ENCODE measurements around the gene DNMBP. TPM values are rescaled to one million over a fixed set of nuclear protein-coding genes. Genes with fewer than 3 reads are reported as not detected.
A peak's percentile ranks its signal among the peaks of the same experiment; 100 is the strongest.

The DNMBP gene
- total and polyA plus RNA-seq, 5 experiments from 2014 or later = 0.59 to 6.5 (median 1.6) TPM

DNA sequence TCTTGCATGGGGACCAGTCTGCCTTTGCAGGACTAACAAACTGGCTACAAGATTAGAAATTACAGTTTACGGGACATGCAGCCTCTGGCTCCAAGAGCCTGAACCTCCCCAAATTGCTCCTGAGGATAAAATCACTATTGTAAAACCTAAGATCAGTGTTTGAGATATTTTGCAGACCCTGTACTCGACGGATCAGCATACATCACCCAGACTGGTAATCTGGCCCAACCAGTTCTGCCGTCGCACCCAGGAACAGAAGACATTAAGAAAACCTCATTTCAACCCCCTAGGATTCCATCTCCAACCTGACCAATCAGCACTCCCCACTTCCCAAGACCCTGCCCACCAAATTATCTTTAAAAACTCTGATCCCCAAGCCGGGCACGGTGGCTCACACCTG lies 27.1 kb upstream of the DNMBP start:
- H3K9me3 Mint-ChIP-seq = peaks cover 0 to 2% (median 0%) of the 10 kb centered on the region in 9 donors
- peaks cover 0 to 12% (median 4%) of the 10 kb centered on the region in 5 donors for H3K27me3 Mint-ChIP-seq
- no peak overlapping the region for H3K27ac Mint-ChIP-seq
- H3K36me3 Mint-ChIP-seq = no peaks in the 10 kb centered on the region
- ATAC-seq (no peak), DNase-seq (no peak)
- no peaks in the 10 kb centered on the region for H3K4me1 Mint-ChIP-seq
- H3K4me3 Mint-ChIP-seq = no peak overlapping the region
- POLR2A ChIA-PET = no interaction called here

- DNase-seq (no peak), ATAC-seq (no peak)
- H3K4me1 Mint-ChIP-seq = no peaks in the 10 kb centered on the region
- H3K27me3 Mint-ChIP-seq = peaks cover 0 to 7% (median 3%) of the 10 kb centered on the region in 5 donors
- no peaks in the 10 kb centered on the region for H3K36me3 Mint-ChIP-seq
- H3K27ac Mint-ChIP-seq = no peak overlapping the region
- POLR2A ChIA-PET = interaction anchor here (0.6 kb wide), 1 partner anchor 20 kb away, joined by 3 read pairs; no protein-coding TSS in a partner anchor
- no peak overlapping the region for H3K4me3 Mint-ChIP-seq
- peaks cover 0 to 2% (median 0%) of the 10 kb centered on the region in 9 donors for H3K9me3 Mint-ChIP-seq
Measured at GRCh38 chr10:100033766-100034418, 24.1 kb upstream of the DNMBP start.

DNA sequence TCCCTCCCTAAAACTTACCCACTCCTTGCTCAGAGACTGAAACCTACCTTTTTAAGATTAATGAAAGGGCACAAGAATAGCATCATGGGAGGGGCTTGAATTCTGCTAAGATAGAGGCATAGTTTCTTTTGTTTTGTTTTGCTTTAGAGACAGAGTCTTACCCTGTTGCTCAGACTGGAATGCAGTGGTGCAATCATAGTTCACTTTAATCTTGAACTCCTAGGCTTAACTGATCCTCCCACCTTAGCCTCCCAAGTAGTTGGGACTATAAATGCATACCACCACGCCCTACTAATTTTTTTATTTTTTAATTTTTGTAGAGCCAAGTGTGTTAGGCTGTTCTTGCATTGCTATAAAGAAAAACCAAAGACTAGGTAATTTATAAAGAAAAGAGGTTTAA lies 17.7 kb upstream of the DNMBP start:
- Mint-ChIP-seq H3K27me3 (peaks cover 0 to 5% (median 0%) of the 10 kb centered on the region in 5 donors), H3K9me3 (peaks cover 0 to 16% (median 9%) of the 10 kb centered on the region in 9 donors), H3K36me3 (peaks cover 0 to 6% (median 0%) of the 10 kb centered on the region in 3 donors), H3K27ac (no peak overlapping the region), H3K4me3 (no peak overlapping the region), H3K4me1 (no peaks in the 10 kb centered on the region)
- no peak for DNase-seq
- POLR2A ChIA-PET = no interaction called here
- ATAC-seq = no peak

DNA sequence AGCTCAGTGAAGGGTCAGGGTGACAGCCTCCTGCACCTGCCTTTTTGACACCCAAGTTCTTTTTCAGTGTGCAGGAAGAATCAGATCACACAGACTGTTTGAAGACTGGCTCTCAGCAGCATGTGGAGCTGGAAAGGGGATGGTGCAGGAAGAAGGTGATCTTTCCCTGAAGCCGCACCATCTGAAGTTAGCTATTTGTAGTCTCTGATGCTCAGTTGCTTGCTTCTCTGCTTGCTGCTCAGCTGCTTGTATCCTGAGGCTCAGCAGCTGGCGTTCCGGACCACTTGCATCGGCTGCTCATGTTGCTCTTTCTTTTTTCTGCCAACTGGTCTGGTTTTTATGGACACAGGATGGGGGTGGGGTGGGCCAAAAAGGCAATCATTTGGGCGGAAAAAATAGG lies 15.8 kb upstream of the DNMBP start:
- peaks cover 0 to 16% (median 9%) of the 10 kb centered on the region in 9 donors for H3K9me3 Mint-ChIP-seq
- H3K4me1 Mint-ChIP-seq = peaks cover 0 to 5% (median under 1%) of the 10 kb centered on the region in 4 donors
- H3K27ac Mint-ChIP-seq = peak overlapping the region in 1 of 10 donors; percentile 57
- peaks cover 0 to 6% (median 0%) of the 10 kb centered on the region in 3 donors for H3K36me3 Mint-ChIP-seq
- POLR2A ChIA-PET = no interaction called here
- peaks cover 0 to 5% (median 0%) of the 10 kb centered on the region in 5 donors for H3K27me3 Mint-ChIP-seq
- H3K4me3 Mint-ChIP-seq = no peak overlapping the region
- ATAC-seq (no peak), DNase-seq (no peak)

GRCh38 chr10:100024748-100025147 lies 15.0 kb upstream of the DNMBP start:
- POLR2A ChIA-PET = no interaction called here
- H3K36me3 Mint-ChIP-seq = peaks cover 0 to 6% (median 0%) of the 10 kb centered on the region in 3 donors
- peaks cover 0 to 4% (median 0%) of the 10 kb centered on the region in 5 donors for H3K27me3 Mint-ChIP-seq
- peaks cover 0 to 16% (median 9%) of the 10 kb centered on the region in 9 donors for H3K9me3 Mint-ChIP-seq
- DNase-seq (no peak), ATAC-seq (no peak)
- peaks cover 2 to 9% (median 7%) of the 10 kb centered on the region in 4 donors for H3K4me1 Mint-ChIP-seq
- H3K27ac Mint-ChIP-seq = peak overlapping the region in 1 of 10 donors; percentile 48
- no peak overlapping the region for H3K4me3 Mint-ChIP-seq

DNA sequence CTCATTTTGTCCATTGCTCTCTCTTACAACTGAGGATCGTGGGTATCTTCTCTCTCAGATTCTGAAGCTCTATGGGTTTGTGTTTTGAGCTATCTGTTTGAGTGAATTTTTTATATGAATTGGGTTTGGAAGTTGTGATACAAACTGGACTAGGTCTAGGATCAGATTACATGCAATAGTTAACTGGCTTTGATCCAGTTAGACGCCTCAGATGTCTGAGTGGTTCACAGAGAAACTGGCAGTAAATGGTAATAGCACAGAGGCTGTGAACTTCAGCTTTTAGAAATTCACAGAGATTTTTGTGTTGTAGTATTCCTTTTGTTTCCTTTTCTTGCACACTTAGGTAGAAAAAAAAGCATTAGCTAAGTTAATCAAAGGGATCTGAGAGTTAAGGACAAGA lies 12.7 kb upstream of the DNMBP start:
- no peak for ATAC-seq
- no peaks in the 10 kb centered on the region for H3K36me3 Mint-ChIP-seq
- H3K27me3 Mint-ChIP-seq = peaks cover 0 to 3% (median 1%) of the 10 kb centered on the region in 5 donors
- H3K4me3 Mint-ChIP-seq = no peak overlapping the region
- POLR2A ChIA-PET = no interaction called here
- no peak for DNase-seq
- H3K4me1 Mint-ChIP-seq = peaks cover 2 to 9% (median 7%) of the 10 kb centered on the region in 4 donors
- H3K9me3 Mint-ChIP-seq = peaks cover 0 to 8% (median 2%) of the 10 kb centered on the region in 9 donors
- no peak overlapping the region for H3K27ac Mint-ChIP-seq

DNA sequence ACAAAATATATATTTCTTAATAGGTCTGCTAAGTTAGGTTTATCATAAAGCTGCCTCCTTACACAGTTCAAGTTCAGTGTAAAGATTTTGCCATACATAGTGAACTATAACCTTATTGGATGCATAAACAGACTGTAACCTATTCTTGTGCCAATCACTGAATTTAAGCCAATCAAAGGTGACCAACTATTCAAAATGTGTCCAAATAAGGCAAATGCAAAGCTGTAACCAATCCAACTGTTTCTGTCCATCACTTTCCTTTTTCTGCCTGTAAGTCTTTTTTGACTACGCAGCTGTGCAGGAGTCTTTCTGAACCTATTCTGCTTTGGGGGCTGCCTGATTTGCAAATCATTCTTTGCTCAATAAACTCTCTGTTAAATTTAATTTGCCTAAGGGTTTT lies 11.6 kb upstream of the DNMBP start:
- Mint-ChIP-seq H3K9me3 (peaks cover 0 to 3% (median 0%) of the 10 kb centered on the region in 9 donors), H3K27me3 (peaks cover 0 to 3% (median 1%) of the 10 kb centered on the region in 5 donors), H3K36me3 (no peaks in the 10 kb centered on the region), H3K4me3 (no peak overlapping the region), H3K27ac (no peak overlapping the region), H3K4me1 (peaks cover 2 to 9% (median 7%) of the 10 kb centered on the region in 4 donors)
- ATAC-seq (no peak), DNase-seq (no peak)
- POLR2A ChIA-PET = interaction anchor here (0.7 kb wide), 1 partner anchor 569 kb away, joined by 3 read pairs; no protein-coding TSS in a partner anchor

GRCh38 chr10:100020886-100021253 lies 11.1 kb upstream of the DNMBP start:
- POLR2A ChIA-PET = no interaction called here
- H3K36me3 Mint-ChIP-seq = no peaks in the 10 kb centered on the region
- peak overlapping the region in 1 of 10 donors; percentile 26 for H3K27ac Mint-ChIP-seq
- H3K4me1 Mint-ChIP-seq = peaks cover 2 to 9% (median 7%) of the 10 kb centered on the region in 4 donors
- ATAC-seq (peak in 1 of 2 donors; percentile 20), DNase-seq (no peak)
- H3K27me3 Mint-ChIP-seq = peaks cover 0 to 3% (median 1%) of the 10 kb centered on the region in 5 donors
- no peak overlapping the region for H3K4me3 Mint-ChIP-seq
- H3K9me3 Mint-ChIP-seq = peaks cover 0 to 3% (median 0%) of the 10 kb centered on the region in 9 donors

- Mint-ChIP-seq H3K9me3 (peaks cover 0 to 3% (median 0%) of the 10 kb centered on the region in 9 donors), H3K27me3 (peaks cover 0 to 5% (median 3%) of the 10 kb centered on the region in 5 donors), H3K4me3 (peak overlapping the region in 1 of 10 donors; percentile 29), H3K27ac (peak overlapping the region in 1 of 10 donors; percentile 26), H3K36me3 (no peaks in the 10 kb centered on the region), H3K4me1 (peaks cover 2 to 9% (median 7%) of the 10 kb centered on the region in 4 donors)
- ATAC-seq = peak; percentile 67 to 77
- POLR2A ChIA-PET = no interaction called here
- peak in 1 of 10 donors; percentile 5 for DNase-seq
Measured at GRCh38 chr10:100020142-100020885, 10.6 kb upstream of the DNMBP start.

GRCh38 chr10:100019787-100020141 lies 10.0 kb upstream of the DNMBP start:
- H3K4me1 Mint-ChIP-seq = peaks cover 2 to 9% (median 7%) of the 10 kb centered on the region in 4 donors
- H3K4me3 Mint-ChIP-seq = no peak overlapping the region
- H3K27ac Mint-ChIP-seq = peak overlapping the region in 1 of 10 donors; percentile 26
- no peak for ATAC-seq
- peaks cover 0 to 5% (median 3%) of the 10 kb centered on the region in 5 donors for H3K27me3 Mint-ChIP-seq
- POLR2A ChIA-PET = no interaction called here
- H3K9me3 Mint-ChIP-seq = no peaks in the 10 kb centered on the region
- DNase-seq = no peak
- no peaks in the 10 kb centered on the region for H3K36me3 Mint-ChIP-seq

- H3K9me3 Mint-ChIP-seq = no peaks in the 10 kb centered on the region
- H3K27me3 Mint-ChIP-seq = peaks cover 0 to 4% (median 3%) of the 10 kb centered on the region in 5 donors
- H3K4me3 Mint-ChIP-seq = no peak overlapping the region
- no peak for ATAC-seq
- no peaks in the 10 kb centered on the region for H3K36me3 Mint-ChIP-seq
- POLR2A ChIA-PET = interaction anchor here (0.7 kb wide), 1 partner anchor 20 kb away, joined by 3 read pairs; no protein-coding TSS in a partner anchor
- peaks cover 5 to 23% (median 12%) of the 10 kb centered on the region in 4 donors for H3K4me1 Mint-ChIP-seq
- peak overlapping the region in 2 of 10 donors; percentile 2 to 36 for H3K27ac Mint-ChIP-seq
- DNase-seq = no peak
Measured at GRCh38 chr10:100014071-100014762, 4.5 kb upstream of the DNMBP start.

DNA sequence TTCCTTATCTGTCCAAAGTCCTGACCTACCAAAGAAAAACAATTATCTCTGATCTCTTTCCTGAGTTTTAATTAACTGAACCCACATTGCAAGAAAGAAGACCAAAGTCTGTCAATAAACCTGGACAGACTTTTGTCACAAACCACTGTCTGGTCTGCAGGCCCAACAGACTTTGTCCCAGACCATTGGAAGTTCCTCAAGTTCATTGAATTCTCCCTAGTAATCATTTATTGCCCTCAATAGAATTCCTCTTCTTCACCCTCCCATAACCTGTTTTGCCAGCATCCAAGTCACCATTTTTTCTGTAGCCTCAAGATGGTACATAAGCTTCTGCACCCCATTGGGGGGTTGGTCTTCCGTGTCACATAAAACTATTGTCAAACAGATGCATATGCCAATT lies 3.9 kb upstream of the DNMBP start:
- H3K4me1 Mint-ChIP-seq = peaks cover 5 to 29% (median 18%) of the 10 kb centered on the region in 4 donors
- peak overlapping the region in 2 of 10 donors; percentile 2 to 36 for H3K27ac Mint-ChIP-seq
- ATAC-seq (no peak), DNase-seq (no peak)
- POLR2A ChIA-PET = no interaction called here
- peaks cover 0 to 4% (median 2%) of the 10 kb centered on the region in 5 donors for H3K27me3 Mint-ChIP-seq
- no peaks in the 10 kb centered on the region for H3K36me3 Mint-ChIP-seq
- H3K9me3 Mint-ChIP-seq = no peaks in the 10 kb centered on the region
- no peak overlapping the region for H3K4me3 Mint-ChIP-seq
